ENCODE data around the gene CDK10.

DNA sequence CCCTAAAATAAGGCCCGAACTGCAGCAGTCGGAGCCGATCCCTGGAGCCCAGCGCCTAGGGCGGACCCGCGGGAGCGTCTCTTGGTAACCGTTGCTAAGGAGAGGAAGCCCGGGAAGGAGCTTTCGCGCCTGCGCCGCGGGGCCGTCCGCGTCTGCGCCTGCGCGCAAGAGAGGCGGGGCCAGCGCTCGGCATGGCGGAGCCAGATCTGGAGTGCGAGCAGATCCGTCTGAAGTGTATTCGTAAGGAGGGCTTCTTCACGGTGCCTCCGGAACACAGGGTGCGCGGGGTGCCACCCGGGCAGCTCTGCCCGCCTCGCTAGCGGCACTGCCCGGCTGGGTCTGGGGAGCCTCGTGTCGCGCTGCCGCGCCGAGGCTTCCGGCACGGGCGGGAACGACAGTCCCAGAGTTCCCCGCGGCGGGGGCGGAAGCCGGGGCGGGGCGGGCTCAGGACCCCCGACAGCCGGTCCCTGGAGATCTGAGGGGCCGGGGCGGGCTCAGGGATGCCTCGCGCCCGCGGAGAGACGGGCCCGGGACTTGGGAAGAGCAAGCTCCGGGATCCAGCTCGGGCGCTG, at the start of gene CDK10:
- TF ChIP-seq CTCF (IDR thresholded peaks at IDR 0.05; ENCODE audit: insufficient read depth, low read length) (no peak), REST (IDR thresholded peaks at IDR 0.05; ENCODE audit: insufficient replicate concordance, low read depth) (no peak), POLR2AphosphoS5 (IDR thresholded peaks at IDR 0.05; ENCODE audit: low read depth) (peak; percentile 42; the same call in 1 of the 2 replicates), SPI1 (IDR thresholded peaks at IDR 0.05; ENCODE audit: borderline replicate concordance, low read depth) (no peak), GABPA (IDR thresholded peaks at IDR 0.05; ENCODE audit: low read depth) (no peak)
